Lung (tissue), 12 donors: ENCODE results near the gene TMEM132A. TPM values are rescaled to one million over a fixed set of nuclear protein-coding genes. Genes with fewer than 3 reads are reported as not detected.
A peak's percentile ranks its signal among the peaks of the same experiment; 100 is the strongest.

Experiments used
- ATAC-seq: fragments of 200-7000 bp; cut with Tn5 transposase; one replicate; pipeline ENCODE4 v1.9.1; 2020; ENCODE audit warnings: moderate number of reproducible peaks; ENCODE audit not compliant: insufficient read depth, low FRiP score
- DNase-seq, 3 donors: peaks; one replicate each; pipeline ENCODE4 v3.0.0-alpha.2; 2013 to 2017
- H3K27ac ChIP-seq, 2 donors: one replicate each; pipeline ENCODE4 v1.5.1; 2013; ENCODE audit warnings: mild to moderate bottlenecking in 2 of 2, moderate library complexity in 2 of 2, control low read depth in 1 of 2, inconsistent platforms in 1 of 2, low read depth in 1 of 2, low read length in 1 of 2
- H3K27me3 ChIP-seq, 3 donors: one replicate each; pipeline ENCODE4 v1.5.1; 2013; ENCODE audit warnings: low read length in 2 of 3; ENCODE audit not compliant: control insufficient read depth in 3 of 3, insufficient read depth in 3 of 3
- H3K36me3 ChIP-seq, 4 donors: one replicate each; pipeline ENCODE4 v1.5.1; 2013; ENCODE audit warnings: low read length in 4 of 4, mild to moderate bottlenecking in 1 of 4, moderate library complexity in 1 of 4; ENCODE audit not compliant: control insufficient read depth in 4 of 4, insufficient read depth in 4 of 4
- H3K4me1 ChIP-seq, 5 donors: one replicate each; pipeline ENCODE4 v1.5.1; 2013; ENCODE audit warnings: low read length in 5 of 5, mild to moderate bottlenecking in 2 of 5, moderate library complexity in 1 of 5; ENCODE audit not compliant: control insufficient read depth in 5 of 5, insufficient read depth in 5 of 5
- H3K4me3 ChIP-seq: one replicate; pipeline ENCODE4 v1.5.1; 2013; ENCODE audit warnings: mild to moderate bottlenecking, control low read depth, moderate library complexity
- H3K9ac ChIP-seq, 2 donors: one replicate each; pipeline ENCODE4 v1.5.1; 2013; ENCODE audit warnings: low read length in 2 of 2, control low read depth in 1 of 2; ENCODE audit not compliant: insufficient read depth in 1 of 2
- H3K9me3 ChIP-seq, 4 donors: one replicate each; pipeline ENCODE4 v1.5.1; 2013; ENCODE audit warnings: low read length in 3 of 4, mild to moderate bottlenecking in 1 of 4, moderate library complexity in 1 of 4; ENCODE audit not compliant: control insufficient read depth in 4 of 4, insufficient read depth in 3 of 4
- CTCF ChIP-seq: IDR thresholded peaks from 2 replicates; pipeline ENCODE4 v1.5.1; 2012; ENCODE audit warnings: mild to moderate bottlenecking; ENCODE audit errors: control extremely low read depth, extremely low read depth
- WGBS, 2 donors: extraction: QIAGEN DNeasy Blood & Tissue Kit; methylation state at CpG; one replicate each; pipeline ENCODE4 v1.1.7; 2013; 5-methylcytosine and 5-hydroxymethylcytosine counted together
- polyA plus RNA-seq, 2 donors: library from polyadenylated mRNA; stranded (reverse); fragments of 200-250 nt; gene quantifications; one replicate each; pipeline ENCODE4 v1.2.1, GENCODE V29; 2013
- total RNA-seq, 2 donors: library from RNA; depleted of rRNA in 1 of 2; stranded (reverse); fragments of >200 nt in 1 of 2; gene quantifications; one replicate each; pipeline ENCODE4 v1.2.1, GENCODE V29; 2014 to 2021
- donor health status: control.
- donor health status: control.
- donor health status: Bipolar disorder and iron deficiency.
- donor health status: healthy.
- donor health status: DM: yes; HTN: yes; CAD: no.

Gene TMEM132A
- total and polyA plus RNA-seq, 4 donors = 6.7 to 20.5 (median 17.5) TPM

GRCh38 chr11:60966890-60967289 lies 42.6 kb downstream of the TMEM132A start:
- WGBS, 2 donors = 69 to 70% methylated on average over 4 of the region's 4 CpGs
- no peak for TF ChIP-seq CTCF
- DNase-seq (no peak), ATAC-seq (no peak)
- H3K4me3 ChIP-seq = no peak overlapping the region
- H3K36me3 ChIP-seq = no peaks in the 10 kb centered on the region
- no peak overlapping the region for H3K27ac ChIP-seq
- H3K9ac ChIP-seq = no peak overlapping the region
- no peaks in the 10 kb centered on the region for H3K27me3 ChIP-seq
- H3K4me1 ChIP-seq = no peaks in the 10 kb centered on the region
- H3K9me3 ChIP-seq = no peaks in the 10 kb centered on the region

GRCh38 chr11:60968223-60968622 lies 44.0 kb downstream of the TMEM132A start:
- TF ChIP-seq CTCF = no peak
- DNase-seq = no peak
- Histone ChIP-seq H3K27me3 (no peaks in the 10 kb centered on the region), H3K36me3 (no peaks in the 10 kb centered on the region), H3K9me3 (no peaks in the 10 kb centered on the region), H3K4me3 (no peak overlapping the region), H3K4me1 (no peaks in the 10 kb centered on the region), H3K9ac (no peak overlapping the region), H3K27ac (no peak overlapping the region)
- no peak for ATAC-seq
- WGBS, 2 donors = 94 to 96% methylated on average over 1 of the region's 1 CpG

- Histone ChIP-seq H3K4me1 (no peaks in the 10 kb centered on the region), H3K36me3 (no peaks in the 10 kb centered on the region), H3K27ac (no peak overlapping the region), H3K27me3 (no peaks in the 10 kb centered on the region), H3K4me3 (no peak overlapping the region), H3K9me3 (no peaks in the 10 kb centered on the region), H3K9ac (no peak overlapping the region)
- WGBS, 2 donors = 17% methylated on average over 9 of the region's 9 CpGs
- peak; percentile 74 for TF ChIP-seq CTCF
- ATAC-seq (no peak), DNase-seq (peak in 1 of 3 donors; percentile 37)
Measured at GRCh38 chr11:60970369-60970774, 46.1 kb downstream of the TMEM132A start.

- Histone ChIP-seq H3K27ac (no peak overlapping the region), H3K4me3 (no peak overlapping the region), H3K36me3 (no peaks in the 10 kb centered on the region), H3K9me3 (no peaks in the 10 kb centered on the region), H3K27me3 (no peaks in the 10 kb centered on the region), H3K9ac (no peak overlapping the region), H3K4me1 (no peaks in the 10 kb centered on the region)
- 81 to 92% methylated on average over 5 of the region's 5 CpGs for WGBS, 2 donors
- no peak for DNase-seq
- no peak for TF ChIP-seq CTCF
- ATAC-seq = no peak
Measured at GRCh38 chr11:60970890-60971289, 46.6 kb downstream of the TMEM132A start.
